ENCODE results near the gene NOS1. TPM values are rescaled to one million over a fixed set of nuclear protein-coding genes. Genes with fewer than 3 reads are reported as not detected.

The NOS1 gene
- total RNA-seq, 1 donor from 2014 or later, result 0.48 TPM

- Mint-ChIP-seq H3K9me3 (no peaks in the 10 kb centered on the region), H3K4me3 (no peak overlapping the region)
Measured at GRCh38 chr12:117393656-117394055, 32.2 kb upstream of the NOS1 start.

GRCh38 chr12:117390866-117391265, 29.4 kb upstream of the NOS1 start:
- DNase-seq (ENCODE audit: extremely low spot score, unreplicated experiment), result no peak
- TF ChIP-seq CTCF (conservative IDR thresholded peaks at IDR 0.05), result no peak
- peaks cover 28% of the 10 kb centered on the region for H3K27me3 Mint-ChIP-seq
- H3K27ac Mint-ChIP-seq, result no peak overlapping the region
- no peaks in the 10 kb centered on the region for H3K36me3 Mint-ChIP-seq
- H3K4me1 Mint-ChIP-seq (ENCODE audit: unreplicated experiment), result peaks cover 4% of the 10 kb centered on the region
- no peak overlapping the region for H3K4me3 Mint-ChIP-seq
- no peaks in the 10 kb centered on the region for H3K9me3 Mint-ChIP-seq

More at GRCh38 chr12:117393656-117394055, 32.2 kb upstream of the NOS1 start:
- peaks cover 32% of the 10 kb centered on the region for H3K27me3 Mint-ChIP-seq
- TF ChIP-seq CTCF (conservative IDR thresholded peaks at IDR 0.05), result no peak
- H3K36me3 Mint-ChIP-seq, result no peaks in the 10 kb centered on the region
- H3K27ac Mint-ChIP-seq, result no peak overlapping the region
- DNase-seq (ENCODE audit: extremely low spot score, unreplicated experiment), result no peak
- H3K4me1 Mint-ChIP-seq (ENCODE audit: unreplicated experiment), result peaks cover 4% of the 10 kb centered on the region

GRCh38 chr12:117388951-117389446, 27.6 kb upstream of the NOS1 start:
- H3K27me3 Mint-ChIP-seq, result peaks cover 32% of the 10 kb centered on the region
- no peak overlapping the region for H3K4me3 Mint-ChIP-seq
- no peaks in the 10 kb centered on the region for H3K36me3 Mint-ChIP-seq
- DNase-seq (ENCODE audit: extremely low spot score, unreplicated experiment), result no peak
- H3K9me3 Mint-ChIP-seq, result no peaks in the 10 kb centered on the region
- no peak for TF ChIP-seq CTCF (conservative IDR thresholded peaks at IDR 0.05)
- H3K4me1 Mint-ChIP-seq (ENCODE audit: unreplicated experiment), result peaks cover 16% of the 10 kb centered on the region
- no peak overlapping the region for H3K27ac Mint-ChIP-seq

GRCh38 chr12:117387832-117388231, 26.4 kb upstream of the NOS1 start:
- H3K4me1 Mint-ChIP-seq (ENCODE audit: unreplicated experiment), result peaks cover 19% of the 10 kb centered on the region
- no peak overlapping the region for H3K4me3 Mint-ChIP-seq
- no peak overlapping the region for H3K27ac Mint-ChIP-seq
- DNase-seq (ENCODE audit: extremely low spot score, unreplicated experiment), result no peak
- H3K9me3 Mint-ChIP-seq, result no peaks in the 10 kb centered on the region
- H3K27me3 Mint-ChIP-seq, result peaks cover 27% of the 10 kb centered on the region
- no peak for TF ChIP-seq CTCF (conservative IDR thresholded peaks at IDR 0.05)
- no peaks in the 10 kb centered on the region for H3K36me3 Mint-ChIP-seq

- no peak overlapping the region for H3K4me3 Mint-ChIP-seq
- DNase-seq (ENCODE audit: extremely low spot score, unreplicated experiment), result no peak
- H3K9me3 Mint-ChIP-seq, result no peaks in the 10 kb centered on the region
- no peak overlapping the region for H3K27ac Mint-ChIP-seq
- no peak for TF ChIP-seq CTCF (conservative IDR thresholded peaks at IDR 0.05)
- no peaks in the 10 kb centered on the region for H3K36me3 Mint-ChIP-seq
- peaks cover 19% of the 10 kb centered on the region for H3K4me1 Mint-ChIP-seq (ENCODE audit: unreplicated experiment)
- peaks cover 39% of the 10 kb centered on the region for H3K27me3 Mint-ChIP-seq
Measured at GRCh38 chr12:117384735-117385134, 23.3 kb upstream of the NOS1 start.

GRCh38 chr12:117380083-117380482, 18.7 kb upstream of the NOS1 start:
- Mint-ChIP-seq H3K27me3 (peaks cover 50% of the 10 kb centered on the region), H3K27ac (no peak overlapping the region), H3K36me3 (no peaks in the 10 kb centered on the region), H3K9me3 (peaks cover 4% of the 10 kb centered on the region), H3K4me3 (no peak overlapping the region), H3K4me1 (ENCODE audit: unreplicated experiment) (peaks cover 14% of the 10 kb centered on the region)
- no peak for DNase-seq (ENCODE audit: extremely low spot score, unreplicated experiment)
- TF ChIP-seq CTCF (conservative IDR thresholded peaks at IDR 0.05), result no peak

All from type B pancreatic cell (in vitro differentiated cells).